ENCODE data around the gene UVSSA. TPM values are rescaled to one million over a fixed set of nuclear protein-coding genes. Genes with fewer than 3 reads are reported as not detected.

Gene UVSSA
- total and polyA plus RNA-seq, 9 donors = 3.8 to 24.7 (median 15.6) TPM

DNA sequence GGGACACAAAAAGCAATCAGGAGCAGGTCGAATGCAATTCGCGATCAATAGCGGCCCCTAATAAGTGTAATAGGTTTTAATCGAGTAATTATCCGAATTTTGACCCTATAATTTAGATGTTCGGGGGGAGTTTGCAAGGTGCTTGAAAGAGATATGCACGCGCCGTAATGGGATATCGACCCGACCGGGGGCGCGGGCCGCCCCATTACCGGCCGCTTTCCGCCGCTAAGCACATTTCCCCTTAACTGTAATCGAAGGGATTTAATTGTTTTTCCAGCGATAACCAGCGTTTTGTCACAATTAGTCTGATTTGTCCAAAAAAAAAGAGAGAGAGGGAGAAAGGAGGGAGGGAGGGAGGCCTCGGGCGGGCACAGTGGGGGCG, 58.2 kb downstream of the UVSSA start:
- Histone ChIP-seq H3K27me3 (peaks cover 11% of the 10 kb centered on the region), H3K4me1 (ENCODE audit: insufficient read depth) (no peaks in the 10 kb centered on the region), H3K27ac (no peak overlapping the region), H3K9me3 (no peaks in the 10 kb centered on the region), H3K4me3 (no peak overlapping the region), H3K36me3 (no peaks in the 10 kb centered on the region)
- TF ChIP-seq POLR2A (IDR thresholded peaks at IDR 0.05) (no peak), EP300 (IDR thresholded peaks at IDR 0.05) (no peak)
- TF ChIP-seq, protein P1, sequence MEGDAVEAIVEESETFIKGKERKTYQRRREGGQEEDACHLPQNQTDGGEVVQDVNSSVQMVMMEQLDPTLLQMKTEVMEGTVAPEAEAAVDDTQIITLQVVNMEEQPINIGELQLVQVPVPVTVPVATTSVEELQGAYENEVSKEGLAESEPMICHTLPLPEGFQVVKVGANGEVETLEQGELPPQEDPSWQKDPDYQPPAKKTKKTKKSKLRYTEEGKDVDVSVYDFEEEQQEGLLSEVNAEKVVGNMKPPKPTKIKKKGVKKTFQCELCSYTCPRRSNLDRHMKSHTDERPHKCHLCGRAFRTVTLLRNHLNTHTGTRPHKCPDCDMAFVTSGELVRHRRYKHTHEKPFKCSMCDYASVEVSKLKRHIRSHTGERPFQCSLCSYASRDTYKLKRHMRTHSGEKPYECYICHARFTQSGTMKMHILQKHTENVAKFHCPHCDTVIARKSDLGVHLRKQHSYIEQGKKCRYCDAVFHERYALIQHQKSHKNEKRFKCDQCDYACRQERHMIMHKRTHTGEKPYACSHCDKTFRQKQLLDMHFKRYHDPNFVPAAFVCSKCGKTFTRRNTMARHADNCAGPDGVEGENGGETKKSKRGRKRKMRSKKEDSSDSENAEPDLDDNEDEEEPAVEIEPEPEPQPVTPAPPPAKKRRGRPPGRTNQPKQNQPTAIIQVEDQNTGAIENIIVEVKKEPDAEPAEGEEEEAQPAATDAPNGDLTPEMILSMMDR (IDR thresholded peaks at IDR 0.05) = no peak
- DNase-seq = no peak
- intact Hi-C loops (cut with DNase I) = no loop called here
- 5 to 6% (median 5%) methylated on average over 26 of the region's 26 CpGs for WGBS, 3 donors

DNA sequence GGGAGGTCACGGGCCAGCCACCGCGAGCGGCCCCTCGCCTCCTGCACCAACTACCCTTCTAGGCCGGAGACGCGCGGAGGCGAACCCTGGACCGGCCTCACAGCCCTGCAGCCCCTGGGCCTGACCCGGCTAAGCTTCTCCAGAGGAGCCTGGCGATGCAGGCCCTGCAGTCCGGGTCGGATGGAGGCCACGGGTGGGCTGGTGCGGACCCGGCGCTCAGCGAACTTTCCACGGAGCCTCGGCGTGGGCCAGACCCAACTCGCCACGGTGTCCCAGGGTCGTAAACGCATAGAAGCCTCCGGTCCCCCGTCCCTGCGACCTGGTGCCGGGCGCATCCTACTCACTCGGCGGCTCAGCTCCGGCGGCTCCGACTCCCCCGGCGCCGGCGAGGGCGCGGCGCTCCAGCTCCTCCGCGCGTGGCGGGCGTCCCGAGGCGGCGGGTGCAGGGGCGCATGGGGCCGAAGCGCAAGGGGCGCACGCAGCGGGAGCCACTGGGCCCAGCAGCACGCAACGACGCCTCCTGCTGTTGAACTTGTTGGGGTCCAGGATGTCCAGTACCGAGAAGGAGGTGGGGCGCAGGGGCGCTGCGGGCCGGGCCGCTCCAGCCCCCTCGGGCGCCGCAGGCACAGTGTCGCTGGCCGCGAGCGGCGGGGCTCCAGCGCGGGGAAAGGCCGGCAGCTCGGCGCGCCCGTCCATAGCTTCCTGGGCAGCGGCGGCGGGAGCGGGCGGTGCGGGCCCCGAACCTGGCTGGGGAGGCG, 58.8 kb downstream of the UVSSA start:
- Histone ChIP-seq H3K4me3 (no peak overlapping the region), H3K36me3 (no peaks in the 10 kb centered on the region), H3K27ac (no peak overlapping the region), H3K4me1 (ENCODE audit: insufficient read depth) (peaks cover 3% of the 10 kb centered on the region), H3K27me3 (peaks cover 11% of the 10 kb centered on the region), H3K9me3 (no peaks in the 10 kb centered on the region)
- TF ChIP-seq POLR2A (IDR thresholded peaks at IDR 0.05) (no peak), EP300 (IDR thresholded peaks at IDR 0.05) (no peak)
- TF ChIP-seq, protein P1 (IDR thresholded peaks at IDR 0.05) = no peak
- 2% methylated on average over 73 to 89 of the region's 90 CpGs for whole genome bisulfite sequencing, 3 donors
- DNase-seq = no peak
- intact Hi-C loops (cut with DNase I) = no loop called here

DNA sequence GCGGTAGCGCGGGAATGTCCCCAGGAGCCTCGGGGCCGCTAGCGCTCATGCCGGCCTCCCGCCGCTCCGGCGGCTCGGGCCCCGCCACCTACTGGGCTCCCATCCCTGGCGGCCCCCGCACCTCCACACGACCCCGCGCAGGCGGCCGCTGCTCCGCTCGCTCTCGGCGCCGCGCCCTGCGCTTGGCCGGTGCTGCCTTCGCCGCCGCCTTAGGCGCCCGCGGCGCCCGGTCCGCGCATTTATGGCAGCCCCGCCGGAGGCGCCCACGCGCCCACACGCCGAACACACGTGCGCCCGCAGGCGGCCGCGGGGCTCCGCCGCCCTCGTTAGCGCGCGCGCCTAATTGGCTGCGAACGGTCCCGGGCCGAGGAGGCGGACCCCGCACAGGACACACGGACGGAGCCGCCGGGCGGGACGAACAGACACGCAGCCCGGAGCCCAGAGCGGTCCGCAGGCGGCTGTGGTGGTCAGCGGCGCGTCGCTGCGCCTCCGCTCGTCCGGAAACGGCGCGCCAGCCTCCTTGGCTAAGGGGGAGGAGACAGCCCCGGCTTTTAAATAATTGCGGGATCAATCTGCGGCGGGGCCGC, 59.5 kb downstream of the UVSSA start, which contains the start of gene NKX1-1:
TSS of gene NKX1-1 (minus strand) at position 49 of the 587 bp plus-strand sequence. CDS start at position 49, 0 bp downstream.
- DNase-seq = no peak
- WGBS, 3 donors = 1% methylated on average over 51 to 91 of the region's 91 CpGs
- Histone ChIP-seq H3K27ac (no peak within 1 kb of the TSS), H3K36me3 (no peaks in the 10 kb centered on the region), H3K4me1 (ENCODE audit: insufficient read depth) (peaks cover 3% of the 10 kb centered on the region), H3K4me3 (no peak within 1 kb of the TSS), H3K27me3 (peaks cover 11% of the 10 kb centered on the region), H3K9me3 (no peaks in the 10 kb centered on the region)
- intact Hi-C loops (cut with DNase I) = no loop called here
- no peak for TF ChIP-seq EP300 (IDR thresholded peaks at IDR 0.05)
- TF ChIP-seq POLR2A (IDR thresholded peaks at IDR 0.05) = no peak
- TF ChIP-seq, protein P1 (IDR thresholded peaks at IDR 0.05) = no peak

DNA sequence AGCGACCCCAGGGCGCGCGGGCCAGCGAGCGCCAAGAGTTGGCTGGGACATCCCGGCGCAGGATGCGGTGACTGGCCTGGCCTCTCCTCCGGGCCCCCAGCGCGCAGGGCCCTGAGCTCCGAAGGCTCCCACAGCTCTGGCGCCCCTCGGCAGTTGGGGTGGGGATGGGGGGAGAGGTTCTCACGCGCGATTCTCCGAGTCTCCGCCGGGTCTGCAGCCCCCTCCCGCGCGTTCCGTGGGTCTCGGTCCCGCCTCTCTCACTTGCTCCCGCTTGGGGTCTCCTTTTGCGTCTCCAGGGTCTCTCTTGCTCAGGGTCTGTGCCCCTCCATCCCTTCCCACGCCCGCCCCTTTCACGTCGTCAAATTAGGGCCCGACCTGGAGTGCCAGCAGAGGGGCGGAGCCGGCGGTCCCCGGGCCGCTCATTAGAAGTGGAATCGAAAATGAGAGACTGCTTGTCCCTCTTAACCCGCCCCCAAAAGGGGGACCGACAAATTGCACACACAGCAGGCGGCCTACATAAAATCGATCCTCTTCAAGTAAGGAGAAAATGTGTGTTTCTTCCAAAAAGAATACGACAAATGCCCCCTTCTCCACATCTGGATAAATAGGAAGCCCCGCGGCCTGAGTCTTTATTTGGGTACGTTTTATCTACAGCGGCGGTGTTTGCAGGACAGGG, 60.1 kb downstream of the UVSSA start:
- no peak for DNase-seq
- peaks cover 3% of the 10 kb centered on the region for H3K4me1 ChIP-seq (ENCODE audit: insufficient read depth)
- no peak for TF ChIP-seq POLR2A (IDR thresholded peaks at IDR 0.05)
- no peak for TF ChIP-seq EP300 (IDR thresholded peaks at IDR 0.05)
- TF ChIP-seq, protein P1 (IDR thresholded peaks at IDR 0.05) = no peak

More for the DNA sequence above, 60.1 kb downstream of the UVSSA start:
- Histone ChIP-seq H3K27ac (no peak overlapping the region), H3K36me3 (no peaks in the 10 kb centered on the region), H3K27me3 (peaks cover 11% of the 10 kb centered on the region), H3K4me3 (no peak overlapping the region), H3K9me3 (no peaks in the 10 kb centered on the region)
- 4 to 5% (median 5%) methylated on average over 50 of the region's 50 CpGs for WGBS, 3 donors
- intact Hi-C loops (cut with DNase I) = no loop called here

All from ovary (tissue), 9 donors.